Keratinocyte (primary cell): ENCODE measurements around the gene CDH22.

Experiments
- CTCF ChIP-seq, 3 experiments: IDR thresholded peaks in 1 of 3; conservative IDR thresholded peaks in 1 of 3; optimal IDR thresholded peaks in 1 of 3; 2 replicates in 2 of 3; 3 replicates in 1 of 3; pipeline versions ENCODE3 to v1.5.1; 2011; ENCODE audit warnings: low read length in 3 of 3, mild to moderate bottlenecking in 3 of 3, moderate library complexity in 2 of 3, control low read depth in 1 of 3, inconsistent platforms in 1 of 3; ENCODE audit not compliant: insufficient read depth in 2 of 3; ENCODE audit errors: extremely low read depth in 1 of 3
- EZH2 ChIP-seq: IDR thresholded peaks from one replicate; pipeline ENCODE4 v1.6.1; 2012; ENCODE audit warnings: inconsistent platforms, mild to moderate bottlenecking, low read length, moderate library complexity

- TF ChIP-seq CTCF (optimal IDR thresholded peaks at IDR 0.05 in 1 of 3, IDR thresholded peaks at IDR 0.05 in 1 of 3, conservative IDR thresholded peaks at IDR 0.05 in 1 of 3; ENCODE audit: extremely low read depth in 1 of 3, insufficient read depth in 2 of 3, low read length in 3 of 3) (no peak), EZH2 (no peak)
Measured at GRCh38 chr20:46250772-46251171, 57.5 kb downstream of the CDH22 start.
